ENCODE results near the gene TRPV5.

Gene TRPV5

DNA sequence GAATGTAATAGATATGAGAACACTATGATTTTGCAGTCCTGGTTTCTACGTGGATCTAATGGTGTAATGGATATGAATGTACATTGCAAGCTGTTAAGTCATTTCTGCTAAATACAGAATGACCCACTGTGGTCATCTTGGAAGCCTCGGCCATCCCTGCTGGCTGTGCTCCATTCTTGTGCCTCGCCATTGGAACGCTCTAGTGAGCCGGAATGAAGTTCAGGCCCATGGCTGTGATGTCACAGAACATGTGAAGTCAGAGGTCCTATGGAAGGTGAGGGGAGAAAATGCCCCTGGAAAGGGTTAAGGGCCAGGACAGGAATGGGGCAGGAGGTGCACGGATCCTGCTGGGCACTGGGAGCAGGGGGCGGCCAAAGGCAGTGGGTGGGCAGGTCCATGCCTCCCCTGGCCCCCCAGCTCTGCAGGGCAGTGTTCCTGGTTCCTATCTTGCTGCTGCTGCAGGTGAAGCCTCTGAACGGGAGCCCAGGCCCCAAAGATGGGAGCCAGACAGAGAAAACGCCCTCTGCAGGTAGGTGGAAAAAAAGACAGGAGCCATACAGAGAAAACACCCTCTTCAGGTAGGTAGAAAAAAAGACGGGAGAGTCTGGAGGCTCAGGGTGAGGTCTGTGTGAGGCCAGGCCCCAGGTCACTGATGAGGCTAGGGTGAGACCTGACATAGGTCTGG is 5.8 kb upstream of the TRPV5 start, which contains the start of gene LLCFC1:
Gene LLCFC1 (plus strand): TSS at position 259 of the 685 bp plus-strand sequence. CDS start 138 bp downstream, at position 397.
- DNase-seq, result peak; percentile 3 to 9

GRCh38 chr7:142938611-142939010 is 5.1 kb upstream of the TRPV5 start:
- DNase-seq, result no peak

DNA sequence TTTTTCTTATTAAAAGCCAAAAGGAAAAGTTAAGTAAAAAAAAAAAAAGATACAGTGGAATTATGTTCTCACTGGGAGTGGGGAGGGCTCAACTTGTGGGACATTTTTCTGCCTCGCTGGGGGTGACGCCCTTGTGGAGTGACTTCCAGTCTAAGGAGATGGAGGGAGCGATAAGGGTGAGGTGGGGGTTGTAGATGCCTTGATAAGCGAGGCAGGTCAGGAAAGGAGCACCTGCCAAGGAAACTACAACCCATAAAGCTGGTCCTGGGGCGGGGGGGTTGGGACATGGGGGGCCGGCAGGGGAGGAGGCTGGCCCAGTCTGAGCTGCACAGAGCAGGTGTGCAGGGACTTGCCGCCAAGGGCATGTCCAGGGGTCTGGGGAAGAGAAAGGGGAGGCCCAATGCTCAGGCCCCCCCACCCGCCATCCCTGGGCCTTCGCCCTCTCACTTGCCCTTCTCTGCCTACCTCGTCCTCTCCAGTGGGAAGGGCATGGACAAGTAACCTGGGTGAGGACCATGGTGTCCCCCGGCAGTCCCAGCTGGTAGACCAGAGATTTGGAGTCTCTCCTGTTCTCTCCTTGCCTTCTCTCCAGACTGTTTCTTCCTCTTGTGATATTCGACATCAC is 2.5 kb upstream of the TRPV5 start:
- no peak for DNase-seq

DNA sequence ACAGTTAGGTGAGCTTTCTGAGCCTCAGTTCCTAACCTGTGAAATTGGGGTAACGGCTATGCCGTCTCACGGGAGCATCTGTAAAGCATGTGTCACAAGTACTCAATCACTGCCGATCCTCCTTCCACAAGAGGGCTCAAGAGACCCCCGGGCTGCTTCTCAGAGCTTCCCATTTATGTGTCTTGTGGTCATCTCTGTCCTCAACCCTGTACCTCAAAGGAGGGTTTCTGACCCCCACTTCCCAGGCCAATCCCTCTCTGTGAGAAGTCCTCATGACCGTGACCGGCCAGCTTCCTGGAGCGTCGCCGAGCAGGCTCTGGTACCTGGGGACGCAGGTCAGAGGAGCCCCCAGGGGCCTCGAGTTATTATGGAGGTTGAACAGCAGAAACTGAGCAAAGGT is 510 bp upstream of the TRPV5 start:
- DNase-seq, result no peak

DNA sequence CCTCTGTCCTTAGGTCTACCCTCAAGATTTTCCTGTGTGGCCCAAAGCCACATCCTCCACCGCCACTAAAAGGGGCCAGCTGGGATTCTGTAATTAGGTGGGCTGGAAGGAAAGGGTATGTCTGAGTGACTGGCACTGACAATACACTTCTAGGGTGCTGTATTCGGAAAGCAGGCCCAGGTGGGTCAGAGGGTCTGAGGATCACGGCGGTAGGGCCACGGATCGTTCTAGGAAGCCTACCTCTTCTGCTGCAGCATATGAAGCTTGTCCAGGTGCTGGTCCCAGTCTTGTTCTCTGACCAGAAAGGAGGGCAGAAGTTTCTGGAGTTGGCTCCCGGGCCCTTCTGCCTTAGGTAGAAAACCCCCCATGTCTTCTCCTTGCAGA is 462 bp downstream of the TRPV5 start:
- no peak for DNase-seq

DNA sequence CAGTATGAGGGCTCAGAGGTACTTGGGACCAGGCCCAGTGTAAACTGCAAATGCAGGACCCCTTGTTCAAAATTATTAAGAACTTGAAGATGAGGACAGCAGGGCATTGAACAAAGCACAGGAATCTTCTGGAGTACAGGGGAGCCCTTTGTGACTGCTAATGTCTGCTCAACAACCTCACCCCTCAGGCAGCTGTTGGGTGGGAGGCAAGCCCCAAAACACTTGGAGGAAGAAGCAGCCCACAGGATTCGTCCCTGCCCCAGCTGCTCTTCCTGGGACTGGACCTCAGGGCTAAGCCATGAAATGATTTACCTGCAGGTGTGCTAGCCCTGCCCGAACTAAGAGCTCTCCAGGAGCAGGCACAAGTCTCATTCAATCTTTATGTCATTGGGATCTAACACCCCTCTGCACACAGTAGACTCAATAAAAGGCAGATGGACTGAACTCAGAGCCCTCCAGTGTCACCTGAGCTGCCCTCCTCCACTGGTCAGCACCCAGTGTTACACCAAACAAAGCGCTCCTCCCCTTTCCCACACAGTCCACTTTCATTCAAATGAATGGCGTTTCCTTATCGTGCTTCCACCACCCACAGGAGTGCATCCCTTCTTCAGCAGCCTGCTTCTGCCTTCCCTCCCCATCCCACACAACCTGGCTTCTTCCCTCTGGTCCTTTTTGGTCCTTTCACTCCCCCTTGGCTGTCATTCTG is 1.0 kb downstream of the TRPV5 start:
- no peak for DNase-seq

- no peak for DNase-seq
Measured at GRCh38 chr7:142930126-142930730, 3.3 kb downstream of the TRPV5 start.

- no peak for DNase-seq
Measured at GRCh38 chr7:142927949-142928348, 5.6 kb downstream of the TRPV5 start.

GRCh38 chr7:142927085-142927745 is 6.3 kb downstream of the TRPV5 start:
- DNase-seq, result no peak

GRCh38 chr7:142925413-142925812 is 8.1 kb downstream of the TRPV5 start:
- no peak for DNase-seq

GRCh38 chr7:142923391-142923790 is 10.2 kb downstream of the TRPV5 start:
- DNase-seq, result no peak

DNA sequence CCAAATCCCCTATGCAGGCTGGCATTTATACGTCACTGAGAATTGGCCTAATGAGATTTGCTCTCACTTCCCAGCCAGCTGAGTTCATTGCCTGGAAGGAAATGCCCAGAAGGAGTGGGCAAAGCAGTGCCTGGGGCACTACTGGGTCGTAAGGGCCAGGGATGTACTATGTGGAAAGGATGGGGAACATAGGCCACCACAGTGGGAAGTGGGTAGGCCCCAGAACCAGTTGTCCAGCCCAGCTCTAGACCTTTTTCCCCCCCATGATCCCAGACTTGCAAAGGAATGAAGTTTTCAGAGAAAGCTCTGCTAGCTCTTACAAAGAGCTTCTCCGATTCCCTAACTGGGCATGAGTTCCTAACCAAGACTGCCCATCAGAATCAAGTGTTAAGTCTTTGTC is 13.9 kb downstream of the TRPV5 start:
- no peak for DNase-seq

DNA sequence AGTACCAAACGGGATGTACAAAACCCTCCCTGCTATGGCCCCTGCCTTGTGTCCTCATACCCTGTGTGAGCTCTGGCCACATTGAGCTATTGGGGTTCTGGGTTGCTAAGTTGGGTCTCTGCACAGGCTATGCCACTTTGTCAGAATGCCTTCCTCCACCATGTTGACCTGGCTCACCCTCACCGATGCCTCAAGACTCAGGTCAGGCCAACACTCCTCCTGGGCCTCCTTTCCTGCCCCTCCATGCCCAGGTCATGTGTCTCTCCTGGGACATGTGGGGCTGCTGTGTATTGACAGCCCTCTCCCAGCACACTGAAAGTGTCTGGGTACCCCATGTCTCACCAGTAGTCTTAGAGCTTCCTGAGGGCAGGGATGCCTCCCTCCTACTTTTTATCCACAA is 14.6 kb downstream of the TRPV5 start:
- DNase-seq, result no peak

- DNase-seq, result no peak
Measured at GRCh38 chr7:142917447-142917846, 16.1 kb downstream of the TRPV5 start.

- DNase-seq, result no peak
Measured at GRCh38 chr7:142916508-142916907, 17.0 kb downstream of the TRPV5 start.

GRCh38 chr7:142915315-142915714 is 18.2 kb downstream of the TRPV5 start:
- DNase-seq, result no peak

DNA sequence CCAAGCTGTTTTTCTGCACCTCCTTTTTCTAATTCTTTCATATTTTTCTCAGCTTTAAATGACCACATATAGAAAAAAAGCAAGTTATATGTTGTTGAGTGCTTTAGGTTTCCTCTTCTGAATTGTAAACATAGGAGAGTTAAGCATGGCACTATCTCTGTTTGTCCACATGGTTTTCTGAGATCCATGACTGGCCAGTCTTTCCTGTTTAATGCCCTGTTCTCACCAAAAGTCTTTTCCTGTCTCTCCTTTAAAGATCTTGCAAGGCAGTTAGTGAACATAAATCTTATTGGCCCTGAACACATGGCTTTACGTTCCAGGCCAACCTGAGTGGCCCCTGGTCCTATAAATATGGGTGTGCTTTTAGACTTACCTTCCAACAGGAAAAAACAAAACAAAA is 19.4 kb downstream of the TRPV5 start:
- DNase-seq, result no peak

- no peak for DNase-seq
Measured at GRCh38 chr7:142913566-142913965, 20.0 kb downstream of the TRPV5 start.

GRCh38 chr7:142913051-142913450 is 20.5 kb downstream of the TRPV5 start:
- DNase-seq, result no peak

GRCh38 chr7:142910481-142910880 is 23.1 kb downstream of the TRPV5 start:
- no peak for DNase-seq

DNA sequence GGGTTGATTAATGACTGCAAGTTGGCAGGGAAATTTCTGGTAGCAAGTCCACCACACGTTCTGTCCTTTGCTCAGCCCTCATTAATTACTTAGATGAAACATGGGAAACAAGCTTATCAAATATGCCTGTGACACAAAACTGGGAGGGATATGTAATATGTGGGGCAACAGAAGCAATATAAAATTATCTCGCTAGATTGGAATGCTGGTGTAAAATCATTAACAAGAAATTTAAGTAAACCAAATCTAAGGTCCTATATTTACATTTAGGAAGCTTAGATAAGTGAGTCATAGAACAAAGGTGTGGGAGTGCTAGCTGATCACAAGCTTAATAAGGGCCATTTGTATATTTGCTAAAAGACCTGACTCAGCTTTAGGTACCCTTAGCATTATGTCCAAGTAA is 23.5 kb downstream of the TRPV5 start:
- DNase-seq, result no peak

DNA sequence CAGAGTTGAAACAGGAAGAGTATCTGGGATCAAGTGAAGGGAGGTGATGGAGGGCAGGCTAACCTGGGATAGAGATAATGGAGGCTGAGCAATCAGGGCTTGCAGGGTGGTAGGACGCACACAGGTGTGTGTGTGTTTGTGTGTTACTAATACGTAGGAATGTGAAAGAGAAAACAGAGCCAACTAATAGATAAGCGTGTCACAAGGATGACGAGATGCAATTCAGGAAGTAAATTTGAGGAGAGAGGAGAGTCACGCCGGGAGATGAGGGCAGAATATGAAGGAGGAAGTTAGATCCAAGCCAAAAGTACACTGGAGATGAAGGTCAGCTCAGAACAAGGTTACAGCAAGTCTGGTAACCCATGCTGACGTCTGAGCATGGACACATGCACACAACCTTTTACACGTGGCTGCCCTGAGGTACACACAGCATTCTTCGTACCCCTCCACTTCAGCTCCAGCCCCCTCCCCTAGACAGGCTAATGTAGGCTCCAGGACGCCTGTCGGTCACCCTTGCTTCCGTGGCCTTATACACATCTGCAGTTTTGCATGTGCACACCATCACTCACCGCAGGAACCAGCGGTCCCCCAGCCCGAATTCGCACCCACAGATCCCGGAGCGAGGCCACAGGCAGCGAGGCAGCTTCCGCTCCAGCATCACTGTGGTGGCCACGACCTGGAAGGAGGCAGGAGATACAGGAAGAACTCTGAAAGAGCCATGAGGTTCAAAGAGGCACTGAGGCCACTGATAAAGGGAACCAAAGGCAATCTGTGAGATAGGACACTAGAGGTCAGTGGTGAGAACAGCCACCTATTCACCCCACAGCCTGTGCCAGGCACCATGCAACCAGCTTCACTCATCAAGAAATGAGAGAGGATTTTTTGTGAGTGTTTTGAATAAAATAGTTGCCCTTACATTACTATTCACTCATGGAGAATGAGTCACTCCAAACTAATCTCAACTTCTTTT is 24.3 kb downstream of the TRPV5 start:
- DNase-seq, result no peak
